ENCODE data around the gene DDX5.

The DDX5 gene

DNA sequence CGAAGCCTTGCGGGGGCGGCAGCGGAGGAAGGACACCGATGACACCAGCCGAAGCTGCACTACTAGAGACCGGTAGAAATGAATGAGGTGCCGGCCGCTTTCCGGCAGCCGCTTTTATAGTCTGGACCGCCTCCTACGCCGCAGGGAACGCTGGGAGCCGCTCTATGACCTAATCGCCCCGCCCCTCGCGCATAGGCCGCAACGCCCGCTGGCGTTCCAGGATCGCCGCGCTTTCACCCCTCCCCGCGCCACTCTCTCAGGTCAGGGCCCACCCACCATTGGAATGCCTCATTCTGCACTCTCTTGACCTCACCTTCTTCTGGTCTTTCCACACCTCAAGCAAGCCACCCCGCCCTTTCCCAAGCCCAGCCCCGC is at the start of gene DDX5:
TSS of gene DDX5 (minus strand) at position 89 of the 375 bp plus-strand sequence. CDS start 170 bp downstream, outside the sequence.
- DNase-seq: peak; percentile 86 to 100 (median 97)

DNA sequence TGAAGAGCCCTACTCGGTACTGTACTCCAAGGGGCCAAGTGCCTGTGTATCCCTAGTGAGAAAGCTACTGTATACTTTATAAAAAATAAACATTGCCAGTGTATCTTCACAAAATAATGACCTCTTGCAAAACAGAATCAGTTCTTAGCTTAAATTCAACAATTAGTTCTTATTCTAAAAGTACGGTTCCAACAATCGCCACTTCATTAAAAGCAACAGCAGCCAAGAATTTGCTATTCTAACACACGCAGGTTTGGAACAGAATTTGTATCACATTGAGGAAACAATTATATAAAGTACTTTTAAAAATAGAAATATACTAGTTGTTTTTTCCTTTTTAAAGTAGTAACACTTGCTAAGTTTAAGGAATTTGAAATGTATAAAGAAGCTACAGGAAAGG is 49.2 kb upstream of the DDX5 start:
- no peak for DNase-seq

DNA sequence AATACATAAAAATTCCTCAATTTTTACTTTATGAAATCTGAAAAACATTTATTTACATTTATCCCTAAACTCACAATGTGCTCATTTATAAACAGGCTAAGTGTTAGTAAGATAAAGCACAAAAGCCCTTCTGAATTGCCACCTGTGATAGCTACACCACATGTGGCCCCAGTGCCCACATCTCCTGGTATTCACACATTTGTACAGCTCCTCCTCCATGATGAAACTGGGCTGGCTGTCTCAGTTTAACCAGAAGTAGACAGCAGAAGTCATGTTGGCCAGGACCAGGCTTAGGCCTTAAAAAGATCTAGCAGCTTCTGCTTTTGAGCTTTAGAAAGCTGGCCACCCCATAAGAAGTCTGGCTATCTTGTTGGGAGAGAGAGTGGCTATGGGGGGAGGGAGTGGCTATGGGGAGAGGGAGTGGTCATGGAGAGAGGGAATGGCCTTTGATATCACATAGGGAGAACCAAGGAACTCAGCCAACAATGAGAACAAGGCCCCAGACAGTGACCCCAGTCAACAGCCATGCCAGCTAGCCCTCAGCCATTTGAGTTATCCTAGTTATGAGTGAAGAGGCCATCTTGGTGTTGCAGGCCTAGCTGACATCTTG is 48.0 kb upstream of the DDX5 start:
- DNase-seq: no peak

DNA sequence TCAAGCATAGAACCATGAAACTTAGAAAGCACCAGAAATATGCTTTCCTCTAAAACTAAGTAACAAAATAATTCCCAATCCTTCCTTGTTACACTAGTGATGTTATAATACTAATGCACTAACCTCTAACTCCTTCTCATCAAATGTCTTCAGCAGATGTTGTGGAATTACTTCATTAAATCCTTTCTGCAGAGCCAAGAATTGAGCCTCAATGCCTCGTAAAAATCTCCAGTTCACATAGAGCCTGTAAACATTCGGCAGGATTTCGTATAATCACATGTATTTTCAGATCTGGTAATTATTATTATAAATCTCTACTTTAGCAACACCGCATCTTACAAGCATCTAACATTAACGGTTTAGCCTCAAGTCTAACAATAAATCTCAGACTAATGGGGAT is 45.4 kb upstream of the DDX5 start:
- no peak for DNase-seq

DNA sequence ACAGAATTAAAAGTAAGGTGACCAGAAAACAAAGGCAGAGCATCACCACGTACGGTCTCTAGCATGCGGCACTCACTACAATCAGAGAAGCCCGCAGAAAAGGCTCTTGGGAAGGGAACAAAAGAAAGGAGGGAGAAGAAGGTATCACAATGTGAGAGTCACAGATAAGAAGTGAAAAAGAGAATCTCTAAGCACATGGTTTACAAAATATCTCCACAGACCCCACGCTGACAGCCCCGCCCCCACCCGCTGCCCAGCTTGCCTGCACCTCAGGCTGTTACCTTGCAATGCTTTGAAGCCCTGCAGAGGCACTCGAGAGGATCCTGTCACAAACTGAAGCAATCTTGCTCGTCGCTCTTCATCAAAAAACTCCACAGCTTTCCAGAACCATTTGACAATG is 41.2 kb upstream of the DDX5 start:
- DNase-seq: no peak

DNA sequence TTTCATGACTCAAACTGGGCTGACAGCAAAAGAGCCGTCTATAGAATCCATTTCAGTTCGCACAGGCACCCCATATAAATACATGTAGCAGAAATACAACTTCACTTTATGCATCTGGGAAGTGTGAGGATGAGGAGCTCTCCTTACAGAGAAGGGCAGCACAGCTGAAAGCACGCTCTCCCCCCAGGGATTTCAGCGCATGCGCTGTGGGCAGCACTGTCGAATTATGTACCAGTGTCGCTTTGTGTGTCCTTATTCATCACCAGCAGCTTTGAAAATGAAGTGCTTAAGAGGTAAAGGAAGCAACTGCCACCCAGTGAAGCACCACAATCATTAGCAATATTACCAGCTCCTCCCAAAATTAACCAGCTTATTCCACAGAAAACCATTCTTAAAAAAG is 40.6 kb upstream of the DDX5 start:
- DNase-seq: peak in 20 of 56 donors; percentile 2 to 45 (median 8)

DNA sequence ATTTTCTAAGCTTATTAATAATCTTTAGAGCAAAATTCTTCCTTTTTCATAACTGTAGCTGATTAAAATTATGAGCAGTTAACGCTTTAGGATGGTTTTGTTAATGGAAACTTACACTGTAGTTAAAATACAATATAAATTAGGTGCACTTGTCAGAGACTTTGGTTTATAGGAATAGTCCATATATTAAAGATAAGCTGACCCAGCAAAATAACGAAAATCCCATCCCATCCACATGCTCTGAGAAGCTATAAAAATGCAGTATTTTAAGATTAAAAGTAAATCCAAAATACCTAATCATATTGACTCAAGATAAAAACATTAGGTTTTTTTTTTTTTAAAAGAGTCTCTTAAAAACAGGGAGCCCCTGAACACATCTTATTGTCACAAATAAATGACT is 38.7 kb upstream of the DDX5 start:
- no peak for DNase-seq

DNA sequence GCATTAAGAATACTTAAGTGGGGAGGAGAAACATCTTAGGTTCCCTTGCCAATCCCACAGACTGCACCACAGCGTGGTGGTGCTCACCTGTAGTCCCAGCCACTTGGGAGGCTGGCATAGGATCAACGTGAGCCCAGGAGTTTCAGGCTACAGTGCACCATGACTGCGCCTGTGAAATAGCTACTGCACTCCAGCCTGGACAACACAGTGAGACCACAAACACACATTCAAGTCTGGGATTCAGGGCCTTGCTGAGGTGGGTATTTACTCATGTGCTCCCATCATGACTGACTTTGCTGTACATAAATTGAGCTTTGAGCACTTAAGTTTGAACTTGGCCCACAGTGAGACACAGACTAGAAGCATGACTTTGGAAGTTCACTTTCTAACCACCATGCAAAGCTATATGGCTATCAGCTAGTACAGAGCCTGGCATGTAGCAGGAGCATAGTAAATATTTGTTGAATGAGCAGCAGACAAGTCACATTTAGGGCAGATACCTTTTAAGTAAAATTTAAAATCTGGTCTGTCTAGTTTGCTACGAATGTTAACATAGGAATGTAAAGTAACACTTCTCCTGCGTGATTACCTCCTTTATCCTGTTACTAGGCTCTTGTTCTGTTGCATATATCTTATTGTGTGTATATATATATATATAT is 34.2 kb upstream of the DDX5 start:
- DNase-seq: no peak

DNA sequence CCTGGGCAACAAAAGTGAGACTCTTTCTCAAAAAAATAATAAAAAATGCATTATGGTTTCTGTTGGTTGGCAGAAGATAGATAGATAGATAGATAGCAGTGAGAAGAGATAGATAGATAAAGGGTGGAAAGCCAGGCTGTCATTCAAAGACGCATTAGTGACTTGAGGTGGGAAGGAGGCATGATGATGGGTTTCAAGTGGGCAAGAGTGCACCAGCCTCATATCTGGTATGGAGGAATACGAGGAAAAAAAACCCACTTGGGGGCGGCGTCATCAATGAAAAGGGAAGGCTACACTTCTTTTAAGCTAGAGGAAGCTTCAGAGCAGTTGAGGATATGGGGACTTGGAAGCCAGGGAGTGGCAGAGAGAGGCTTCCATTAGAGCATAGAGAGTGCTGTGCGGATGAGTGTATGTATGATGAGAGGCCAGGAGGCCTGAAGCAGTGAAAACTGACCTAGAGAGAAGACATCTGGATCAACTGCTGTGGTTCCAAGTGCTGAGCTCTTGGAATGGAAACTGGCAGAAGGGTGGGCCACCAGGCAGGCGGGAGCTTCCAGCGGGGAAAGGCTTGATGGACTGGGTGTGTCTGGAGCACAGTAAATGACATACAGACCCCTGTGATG is 32.5 kb upstream of the DDX5 start:
- no peak for DNase-seq

DNA sequence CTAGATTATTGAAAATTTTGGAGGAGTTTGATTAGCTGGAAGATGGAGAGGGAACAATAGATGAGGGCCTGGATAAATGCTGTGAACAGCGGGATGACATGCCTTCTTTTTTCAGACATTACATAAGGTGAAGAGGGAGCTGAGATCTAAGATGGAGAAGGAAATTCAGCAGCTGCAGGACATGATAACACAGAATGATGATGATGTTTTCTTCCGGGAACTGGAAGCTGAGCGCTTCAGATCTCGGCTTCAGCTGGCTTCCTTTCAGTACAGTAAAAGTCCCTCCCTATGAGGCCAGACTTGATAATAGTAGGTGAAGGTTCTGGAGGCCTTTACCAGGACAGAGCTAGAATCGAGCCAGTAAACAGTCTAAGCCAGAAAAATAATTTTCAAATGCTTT is 31.4 kb upstream of the DDX5 start:
- DNase-seq: no peak

DNA sequence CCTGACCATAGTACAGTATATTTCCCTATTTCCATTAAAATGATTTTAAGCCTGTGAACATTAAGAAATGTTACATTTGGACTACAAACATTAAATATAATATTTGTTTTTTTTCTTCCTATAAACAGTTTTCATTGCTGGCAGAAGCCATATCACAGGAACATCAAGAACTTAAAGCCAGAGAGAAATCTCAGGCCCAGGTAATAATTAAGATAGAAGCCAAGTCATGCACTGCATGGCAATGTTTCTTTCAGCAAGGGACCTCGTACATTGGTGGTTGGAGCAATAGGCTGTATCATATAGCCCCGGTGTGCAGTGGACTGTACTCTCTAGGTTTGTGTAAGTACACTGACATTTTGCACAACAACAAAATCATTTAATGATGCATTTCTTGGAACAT is 30.8 kb upstream of the DDX5 start:
- no peak for DNase-seq

DNA sequence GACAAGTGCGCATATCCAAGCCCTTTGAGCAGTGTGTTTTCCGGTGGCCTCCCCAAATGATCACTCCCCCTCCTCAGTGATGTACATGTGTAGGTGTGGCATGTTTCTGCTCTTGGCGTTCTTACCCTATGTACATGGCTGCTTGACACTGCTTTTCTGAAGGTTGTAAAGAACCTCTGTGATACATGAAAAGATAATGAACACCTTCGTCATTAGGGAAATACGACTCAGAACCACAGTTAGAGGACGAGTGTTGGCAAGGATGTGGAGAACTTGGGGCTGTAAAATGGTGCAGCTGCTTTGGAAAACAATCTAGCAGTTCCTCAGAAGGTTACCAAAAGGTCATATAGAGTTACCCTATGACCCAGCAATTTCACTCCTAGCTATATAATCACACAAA is 29.3 kb upstream of the DDX5 start:
- no peak for DNase-seq

DNA sequence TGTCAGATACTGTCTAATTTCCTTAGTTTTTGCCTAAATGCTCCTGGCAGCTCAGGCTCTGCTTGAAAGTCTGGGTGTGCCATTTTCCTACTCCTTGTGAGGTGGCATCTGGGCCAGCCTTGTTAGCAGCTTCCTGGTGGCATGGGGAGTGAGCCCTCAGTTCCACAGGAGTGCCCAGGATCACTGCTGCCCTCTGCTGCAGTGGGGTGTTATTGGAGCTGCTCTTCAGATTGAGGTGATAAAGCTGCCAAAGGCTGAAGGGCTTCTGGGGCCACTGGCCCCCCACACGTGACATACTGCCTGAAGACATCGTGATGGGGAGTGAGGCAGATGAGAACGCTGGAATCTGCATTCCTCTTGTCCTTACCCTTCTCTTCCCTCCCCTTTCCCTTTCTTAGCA is 28.1 kb upstream of the DDX5 start:
- DNase-seq: no peak

DNA sequence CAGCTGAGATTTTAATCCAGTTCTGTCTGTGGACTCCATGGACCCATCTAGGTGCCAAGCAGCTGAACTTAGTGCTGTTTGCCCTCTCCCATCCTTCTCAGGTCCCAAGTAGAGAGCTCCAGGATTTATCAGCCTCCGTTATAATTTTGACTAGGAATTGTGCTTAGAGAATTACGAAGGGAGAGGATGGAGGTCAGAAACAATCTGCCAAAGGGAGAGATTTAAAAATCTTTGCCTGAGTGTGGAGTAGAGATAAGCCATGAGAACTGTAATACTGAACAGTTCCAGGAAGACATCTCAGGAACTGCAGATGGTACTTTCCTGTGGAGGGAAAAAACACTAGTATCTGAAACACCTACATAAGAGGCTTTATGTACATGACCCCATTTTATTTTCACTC is 27.7 kb upstream of the DDX5 start:
- DNase-seq: no peak

DNA sequence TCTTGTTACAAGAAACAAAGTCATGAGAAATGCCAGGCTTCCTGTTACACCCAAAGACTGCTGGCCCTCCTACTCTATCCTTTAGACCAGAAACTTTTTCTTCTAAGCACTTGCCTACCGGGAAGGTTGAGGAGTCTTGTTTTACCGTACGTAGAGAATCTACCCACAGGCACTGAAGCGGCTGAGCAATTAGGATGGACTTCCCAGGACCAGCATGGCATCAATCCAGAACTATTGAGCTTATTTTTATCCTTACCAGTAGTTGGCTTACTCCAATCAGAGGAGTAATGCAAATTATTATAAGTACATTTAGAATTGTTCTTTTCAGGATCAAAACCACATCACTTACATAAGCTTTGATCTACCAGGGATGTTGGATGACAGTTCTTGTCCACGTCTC is 26.3 kb upstream of the DDX5 start:
- DNase-seq: no peak

DNA sequence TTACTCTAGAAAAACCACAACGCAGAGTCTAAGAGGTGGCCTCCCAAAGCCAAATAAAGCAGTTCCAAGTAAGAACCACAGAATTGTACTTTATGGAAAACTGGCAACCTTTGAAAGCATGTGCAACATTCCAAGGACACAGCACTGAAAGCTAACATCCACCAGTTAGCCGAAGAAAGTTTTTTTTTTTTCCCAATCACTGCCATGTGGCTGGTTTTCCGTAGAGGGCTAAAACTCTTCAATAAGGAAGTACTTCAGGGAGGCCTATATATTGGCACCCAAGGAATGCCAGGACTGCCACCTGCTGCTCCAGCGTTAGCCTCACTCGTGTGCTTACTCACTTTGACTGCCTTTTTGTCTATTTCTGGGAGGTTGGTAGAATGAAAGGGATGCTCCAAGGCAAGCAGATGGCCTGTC is 25.9 kb upstream of the DDX5 start:
- no peak for DNase-seq

DNA sequence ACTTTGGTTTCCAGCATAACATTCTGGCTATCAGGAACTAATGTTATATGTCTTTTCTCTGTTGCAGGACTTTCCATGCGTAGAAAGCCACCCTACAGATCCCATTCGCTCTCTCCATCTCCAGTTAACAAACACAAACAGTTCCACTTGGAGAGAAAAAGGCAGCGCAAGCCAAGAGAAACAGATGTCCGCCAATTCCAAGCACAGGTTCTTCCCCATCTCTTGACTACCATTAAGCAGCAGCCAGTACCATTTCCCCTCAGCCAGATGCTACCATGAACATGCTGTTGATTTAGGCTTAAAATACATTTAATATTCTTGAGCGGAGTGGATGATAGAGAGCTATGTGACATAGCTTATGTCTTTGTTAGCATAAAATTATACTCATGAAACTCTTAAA is 23.1 kb upstream of the DDX5 start:
- no peak for DNase-seq

DNA sequence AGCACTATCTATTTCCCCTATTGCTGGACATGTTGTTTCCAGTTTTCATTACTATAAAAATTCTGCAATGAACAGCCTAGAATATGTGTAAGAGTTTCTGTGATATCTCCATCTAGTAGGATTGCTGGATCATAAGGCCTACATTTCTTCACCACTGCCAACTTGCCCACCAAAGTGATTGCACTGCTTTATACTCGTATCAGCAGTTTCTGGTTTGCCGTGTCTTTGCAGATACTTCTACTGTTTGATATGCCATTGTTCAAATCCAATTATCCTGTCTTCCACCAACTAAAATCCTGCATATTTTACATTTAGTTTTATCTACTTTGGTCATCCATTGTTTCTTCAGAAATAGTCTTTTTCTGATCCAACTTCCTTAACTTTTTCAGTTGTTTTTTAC is 21.8 kb upstream of the DDX5 start:
- DNase-seq: no peak

DNA sequence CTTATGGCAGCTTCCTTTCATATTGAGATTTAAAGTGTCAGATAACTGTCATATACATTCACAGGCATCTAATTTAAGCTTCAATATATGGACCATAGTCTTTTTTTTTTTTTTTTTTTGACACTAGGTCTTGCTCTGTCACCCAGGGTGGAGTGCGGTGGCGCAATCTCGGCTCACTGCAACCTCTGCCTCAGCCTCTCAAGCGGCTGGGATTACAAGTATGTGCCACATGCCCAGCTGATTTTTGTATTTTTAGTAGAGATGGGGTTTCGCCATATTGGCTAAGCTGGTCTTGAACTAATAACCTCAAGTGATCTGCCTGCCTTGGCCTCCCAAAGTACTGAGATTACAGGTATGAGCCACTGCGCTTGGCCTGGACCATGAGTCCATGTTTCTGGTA is 14.3 kb upstream of the DDX5 start:
- DNase-seq: no peak

DNA sequence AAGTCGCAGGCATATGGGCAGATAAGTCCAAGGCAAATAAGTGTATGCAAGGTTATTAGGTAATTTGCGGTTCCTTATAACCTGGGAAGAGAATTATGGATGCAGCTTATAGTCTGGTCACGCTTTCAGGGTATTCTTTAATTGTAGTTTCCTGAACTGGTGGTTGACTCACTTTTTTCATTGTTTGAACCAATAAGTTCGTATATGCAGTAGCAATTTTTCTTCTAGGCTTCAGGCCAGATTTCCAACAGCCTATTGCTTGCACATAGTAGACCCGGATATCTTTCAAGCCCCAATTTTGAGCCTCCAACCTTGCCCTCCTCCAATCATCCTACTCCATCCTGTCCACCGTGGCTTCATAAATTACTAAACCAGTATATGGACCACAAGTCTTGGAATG is 13.5 kb upstream of the DDX5 start:
- DNase-seq: no peak

DNA sequence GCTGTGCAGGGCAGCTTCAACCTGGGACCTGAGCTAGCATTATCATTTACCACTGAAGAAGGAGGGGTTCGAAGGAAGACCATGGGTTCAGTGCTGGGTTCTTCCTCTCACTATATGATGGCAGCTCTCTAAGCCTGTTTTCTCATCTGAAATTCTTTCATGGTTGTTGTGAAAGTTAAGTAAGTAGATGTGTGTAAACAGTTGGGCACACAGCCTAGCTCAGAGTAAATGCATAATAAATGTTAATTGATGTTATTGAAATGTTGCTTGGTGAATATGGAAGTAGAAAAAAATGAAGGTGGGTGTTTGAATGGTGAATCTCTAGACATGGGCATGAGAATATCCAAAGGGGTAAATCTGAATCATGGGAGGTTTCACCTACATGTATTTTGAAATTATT is 9.7 kb upstream of the DDX5 start:
- DNase-seq: no peak

DNA sequence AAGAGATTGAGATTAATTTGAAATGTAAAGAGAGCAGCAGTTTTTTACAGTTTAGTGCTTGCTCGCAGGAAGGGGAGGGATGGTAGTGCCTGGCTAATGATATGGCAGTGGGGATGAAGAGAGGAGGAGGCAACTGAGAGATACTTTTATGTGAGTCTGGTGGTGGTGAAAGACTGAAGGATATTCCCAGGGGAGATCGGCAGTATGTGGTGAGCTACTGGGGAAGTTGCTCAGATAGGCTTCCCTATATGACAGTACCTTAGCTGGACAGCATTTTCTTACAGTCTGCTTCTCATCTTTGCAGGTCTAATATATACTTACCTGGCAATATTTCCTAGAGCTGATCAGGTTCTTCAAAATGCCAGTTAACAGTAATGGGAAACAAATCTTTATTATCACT is 9.3 kb upstream of the DDX5 start:
- no peak for DNase-seq

DNA sequence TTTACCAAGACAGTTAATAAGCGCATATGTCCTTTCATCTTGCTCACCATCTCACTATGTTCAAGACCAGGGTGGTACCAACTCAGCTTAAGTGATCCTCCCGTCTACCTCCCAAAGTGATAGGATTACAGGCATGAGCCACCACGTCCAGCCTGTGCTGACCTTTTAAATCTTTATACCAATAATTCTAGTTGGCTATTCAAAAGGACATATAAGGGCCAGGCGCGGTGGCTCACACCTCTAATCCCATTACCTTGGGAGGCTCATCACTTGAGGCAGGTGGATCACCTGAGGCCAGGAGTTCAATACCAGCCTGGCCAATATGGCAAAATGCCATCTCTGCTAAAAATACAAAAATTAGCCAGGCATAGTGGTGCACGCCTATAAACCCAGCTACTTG is 3.1 kb upstream of the DDX5 start:
- no peak for DNase-seq
